Nephron (organoid): ENCODE data around the gene DNAH3.
A peak's percentile ranks its signal among the peaks of the same experiment; 100 is the strongest.

Source experiments
- H3K27ac Mint-ChIP-seq, 3 experiments: 2 replicates each; pipeline ENCODE4 v1.8.0; 2020; ENCODE audit warnings: mixed read lengths in 3 of 3, mild to moderate bottlenecking in 2 of 3, moderate library complexity in 1 of 3
- H3K27me3 Mint-ChIP-seq: 2 replicates; pipeline ENCODE4 v1.8.0; 2021; ENCODE audit warnings: low read depth, mild to moderate bottlenecking, moderate library complexity, mixed read lengths
- H3K36me3 Mint-ChIP-seq: 2 replicates; pipeline ENCODE4 v1.8.0; 2020; ENCODE audit warnings: low read depth, mixed read lengths
- H3K4me1 Mint-ChIP-seq: 2 replicates; pipeline ENCODE4 v1.8.0; 2020; ENCODE audit warnings: mixed read lengths
- H3K4me3 Mint-ChIP-seq, 3 experiments: 2 replicates each; pipeline ENCODE4 v1.8.0; 2020; ENCODE audit warnings: mild to moderate bottlenecking in 3 of 3, mixed read lengths in 3 of 3, moderate library complexity in 2 of 3
- H3K9me3 Mint-ChIP-seq: 2 replicates; pipeline ENCODE4 v1.8.0; 2020; ENCODE audit warnings: mixed read lengths
- TF ChIP-seq, protein P1 (sequence below), 3 experiments: fragments of 200-600 bp; sonication (generic); IDR thresholded peaks; one replicate each; pipeline ENCODE4 v1.5.0; 2021; ENCODE audit warnings: antibody characterized with exemption in 3 of 3; ENCODE audit not compliant: unreplicated experiment in 3 of 3

DNAH3 gene

GRCh38 chr16:20971401-20971800 lies 179.2 kb downstream of the DNAH3 start:
- no peaks in the 10 kb centered on the region for H3K4me1 Mint-ChIP-seq
- no peak overlapping the region for H3K27ac Mint-ChIP-seq
- peaks cover 5% of the 10 kb centered on the region for H3K27me3 Mint-ChIP-seq
- no peaks in the 10 kb centered on the region for H3K36me3 Mint-ChIP-seq
- TF ChIP-seq, protein P1, sequence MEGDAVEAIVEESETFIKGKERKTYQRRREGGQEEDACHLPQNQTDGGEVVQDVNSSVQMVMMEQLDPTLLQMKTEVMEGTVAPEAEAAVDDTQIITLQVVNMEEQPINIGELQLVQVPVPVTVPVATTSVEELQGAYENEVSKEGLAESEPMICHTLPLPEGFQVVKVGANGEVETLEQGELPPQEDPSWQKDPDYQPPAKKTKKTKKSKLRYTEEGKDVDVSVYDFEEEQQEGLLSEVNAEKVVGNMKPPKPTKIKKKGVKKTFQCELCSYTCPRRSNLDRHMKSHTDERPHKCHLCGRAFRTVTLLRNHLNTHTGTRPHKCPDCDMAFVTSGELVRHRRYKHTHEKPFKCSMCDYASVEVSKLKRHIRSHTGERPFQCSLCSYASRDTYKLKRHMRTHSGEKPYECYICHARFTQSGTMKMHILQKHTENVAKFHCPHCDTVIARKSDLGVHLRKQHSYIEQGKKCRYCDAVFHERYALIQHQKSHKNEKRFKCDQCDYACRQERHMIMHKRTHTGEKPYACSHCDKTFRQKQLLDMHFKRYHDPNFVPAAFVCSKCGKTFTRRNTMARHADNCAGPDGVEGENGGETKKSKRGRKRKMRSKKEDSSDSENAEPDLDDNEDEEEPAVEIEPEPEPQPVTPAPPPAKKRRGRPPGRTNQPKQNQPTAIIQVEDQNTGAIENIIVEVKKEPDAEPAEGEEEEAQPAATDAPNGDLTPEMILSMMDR (IDR thresholded peaks at IDR 0.05; ENCODE audit: unreplicated experiment in 3 of 3) = no peak
- H3K9me3 Mint-ChIP-seq = no peaks in the 10 kb centered on the region
- no peak overlapping the region for H3K4me3 Mint-ChIP-seq

GRCh38 chr16:20969386-20969785 lies 181.3 kb downstream of the DNAH3 start:
- no peaks in the 10 kb centered on the region for H3K36me3 Mint-ChIP-seq
- no peak overlapping the region for H3K4me3 Mint-ChIP-seq

GRCh38 chr16:20968765-20969164 lies 181.9 kb downstream of the DNAH3 start:
- H3K9me3 Mint-ChIP-seq = peaks cover 4% of the 10 kb centered on the region
- H3K36me3 Mint-ChIP-seq = no peaks in the 10 kb centered on the region
- H3K4me3 Mint-ChIP-seq = no peak overlapping the region
- no peaks in the 10 kb centered on the region for H3K4me1 Mint-ChIP-seq
- H3K27me3 Mint-ChIP-seq = peaks cover 8% of the 10 kb centered on the region
- H3K27ac Mint-ChIP-seq = no peak overlapping the region
- TF ChIP-seq, protein P1 (IDR thresholded peaks at IDR 0.05; ENCODE audit: unreplicated experiment in 3 of 3) = no peak

More at GRCh38 chr16:20969386-20969785, 181.3 kb downstream of the DNAH3 start:
- TF ChIP-seq, protein P1 (IDR thresholded peaks at IDR 0.05; ENCODE audit: unreplicated experiment in 3 of 3) = no peak
- no peaks in the 10 kb centered on the region for H3K4me1 Mint-ChIP-seq
- H3K27ac Mint-ChIP-seq = no peak overlapping the region
- peaks cover 8% of the 10 kb centered on the region for H3K27me3 Mint-ChIP-seq
- H3K9me3 Mint-ChIP-seq = peaks cover 4% of the 10 kb centered on the region

- Mint-ChIP-seq H3K4me1 (no peaks in the 10 kb centered on the region), H3K27me3 (peaks cover 3% of the 10 kb centered on the region), H3K27ac (no peak overlapping the region), H3K9me3 (peaks cover 4% of the 10 kb centered on the region), H3K36me3 (no peaks in the 10 kb centered on the region), H3K4me3 (no peak overlapping the region)
- TF ChIP-seq, protein P1 (IDR thresholded peaks at IDR 0.05; ENCODE audit: unreplicated experiment in 3 of 3) = no peak
These were observed 189.7 kb downstream of the DNAH3 start for GRCh38 chr16:20960899-20961298.

DNA sequence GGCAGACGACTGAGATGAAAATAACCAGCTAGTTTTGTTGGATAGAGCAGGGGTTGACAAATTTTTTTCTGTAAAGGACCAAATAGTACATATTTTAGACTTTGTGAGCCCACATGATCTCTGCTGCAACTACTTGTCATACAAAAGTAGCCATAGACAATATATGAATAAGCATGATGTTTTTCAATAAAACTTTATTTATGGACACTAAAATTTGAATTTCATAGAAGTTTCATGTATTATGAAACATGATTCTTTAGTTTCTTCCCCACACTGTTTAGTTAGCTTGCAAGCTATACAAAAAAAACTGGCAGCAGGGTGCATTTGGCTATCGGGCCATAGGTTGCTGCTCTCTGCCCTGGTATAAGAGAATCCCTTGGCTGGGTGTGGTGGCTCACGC lies 193.5 kb downstream of the DNAH3 start:
- TF ChIP-seq, protein P1 (IDR thresholded peaks at IDR 0.05; ENCODE audit: unreplicated experiment in 3 of 3) = no peak
- Mint-ChIP-seq H3K36me3 (no peaks in the 10 kb centered on the region), H3K27ac (peak overlapping the region in 1 of 3 experiments; percentile 8), H3K4me3 (no peak overlapping the region), H3K4me1 (no peaks in the 10 kb centered on the region), H3K27me3 (no peaks in the 10 kb centered on the region), H3K9me3 (no peaks in the 10 kb centered on the region)

DNA sequence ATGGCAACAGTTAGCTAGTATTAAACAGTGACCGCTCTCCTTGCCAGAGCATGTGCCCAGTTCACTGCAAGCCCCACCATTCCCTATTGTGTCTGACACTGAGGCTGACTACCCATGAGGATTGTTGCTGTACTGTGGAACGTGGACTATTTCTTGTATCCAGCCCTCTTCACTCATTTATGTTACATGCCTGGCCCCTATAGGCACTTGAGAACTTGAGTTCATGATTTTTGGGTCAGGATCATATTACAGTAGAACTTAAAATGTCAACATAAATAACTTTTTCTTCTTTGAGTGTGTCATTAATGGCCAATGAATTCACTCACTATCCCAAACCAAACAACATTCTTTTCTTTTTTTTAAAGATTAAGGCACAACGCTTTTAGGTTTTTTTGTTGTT lies 194.3 kb downstream of the DNAH3 start:
- no peaks in the 10 kb centered on the region for H3K36me3 Mint-ChIP-seq
- H3K9me3 Mint-ChIP-seq = no peaks in the 10 kb centered on the region
- H3K27ac Mint-ChIP-seq = no peak overlapping the region
- no peak overlapping the region for H3K4me3 Mint-ChIP-seq
- no peaks in the 10 kb centered on the region for H3K27me3 Mint-ChIP-seq
- no peaks in the 10 kb centered on the region for H3K4me1 Mint-ChIP-seq
- TF ChIP-seq, protein P1 (IDR thresholded peaks at IDR 0.05; ENCODE audit: unreplicated experiment in 3 of 3) = no peak
